Adrenal gland (tissue), 5 donors: Measurements from ENCODE around the gene PDSS1.

Experiments used
- CTCF ChIP-seq, 6 experiments: fragments of 450-650 bp in 4 of 6; fragments of 200-600 bp in 2 of 6; sonication (generic) in 1 of 6; IDR thresholded peaks; 1 replicate in 5 of 6; 2 replicates in 1 of 6; pipeline versions ENCODE4 v1.5.1 to v1.8.0; 2016 to 2021; ENCODE audit warnings: antibody characterized with exemption in 6 of 6, mild to moderate bottlenecking in 2 of 6, moderate library complexity in 1 of 6
- POLR2A ChIP-seq, 2 donors: fragments of 450-650 bp; IDR thresholded peaks; one replicate each; pipeline ENCODE4 v1.6.1; 2017; ENCODE audit warnings: antibody characterized with exemption in 2 of 2, mild to moderate bottlenecking in 2 of 2, moderate library complexity in 1 of 2
- donor health status: DM: no; HTN: no; CAD: no.

GRCh38 chr10:26721561-26721960, 24.1 kb downstream of the PDSS1 start:
- no peak for TF ChIP-seq CTCF (IDR thresholded peaks at IDR 0.05)
- no peak for TF ChIP-seq POLR2A (IDR thresholded peaks at IDR 0.05)
